AG04449 (cell line): Measurements from ENCODE around the gene DIP2C.

ENCODE experiments used
- CTCF ChIA-PET: fragments of 350-600 bp; formaldehyde crosslinking; extraction: SDS; loops from one replicate; lab custom pipeline; 2021; ENCODE audit warnings: antibody characterized with exemption; lab: Yijun Ruan, JAX
- POLR2A ChIA-PET: fragments of 400-600, 350-600 bp; formaldehyde crosslinking; extraction: SDS; loops from one replicate; lab custom pipeline; 2020; ENCODE audit warnings: antibody characterized with exemption, inconsistent platforms; lab: Yijun Ruan, JAX
- DNase-seq: peaks from one replicate; pipeline ENCODE4 v3.0.0-alpha.2; 2010; ENCODE audit warnings: low read depth, low spot score
- H3K4me3 ChIP-seq: 2 replicates; pipeline ENCODE4 v1.5.1; 2011; ENCODE audit warnings: low read depth, mild to moderate bottlenecking, control low read depth, low read length
- TF ChIP-seq, protein P1 (sequence below): IDR thresholded peaks from one replicate; pipeline ENCODE4 v1.5.1; 2011; ENCODE audit warnings: mild to moderate bottlenecking, moderate library complexity, low read length, control low read depth, inconsistent platforms; ENCODE audit not compliant: insufficient read depth; ENCODE audit errors: missing control alignments

DIP2C gene

GRCh38 chr10:668786-669485 is 20.5 kb downstream of the DIP2C start:
- DNase-seq, result no peak
- ChIA-PET CTCF (no interaction called here), POLR2A (no interaction called here)
- TF ChIP-seq, protein P1, sequence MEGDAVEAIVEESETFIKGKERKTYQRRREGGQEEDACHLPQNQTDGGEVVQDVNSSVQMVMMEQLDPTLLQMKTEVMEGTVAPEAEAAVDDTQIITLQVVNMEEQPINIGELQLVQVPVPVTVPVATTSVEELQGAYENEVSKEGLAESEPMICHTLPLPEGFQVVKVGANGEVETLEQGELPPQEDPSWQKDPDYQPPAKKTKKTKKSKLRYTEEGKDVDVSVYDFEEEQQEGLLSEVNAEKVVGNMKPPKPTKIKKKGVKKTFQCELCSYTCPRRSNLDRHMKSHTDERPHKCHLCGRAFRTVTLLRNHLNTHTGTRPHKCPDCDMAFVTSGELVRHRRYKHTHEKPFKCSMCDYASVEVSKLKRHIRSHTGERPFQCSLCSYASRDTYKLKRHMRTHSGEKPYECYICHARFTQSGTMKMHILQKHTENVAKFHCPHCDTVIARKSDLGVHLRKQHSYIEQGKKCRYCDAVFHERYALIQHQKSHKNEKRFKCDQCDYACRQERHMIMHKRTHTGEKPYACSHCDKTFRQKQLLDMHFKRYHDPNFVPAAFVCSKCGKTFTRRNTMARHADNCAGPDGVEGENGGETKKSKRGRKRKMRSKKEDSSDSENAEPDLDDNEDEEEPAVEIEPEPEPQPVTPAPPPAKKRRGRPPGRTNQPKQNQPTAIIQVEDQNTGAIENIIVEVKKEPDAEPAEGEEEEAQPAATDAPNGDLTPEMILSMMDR, result no peak
- H3K4me3 ChIP-seq, result no peak overlapping the region

DNA sequence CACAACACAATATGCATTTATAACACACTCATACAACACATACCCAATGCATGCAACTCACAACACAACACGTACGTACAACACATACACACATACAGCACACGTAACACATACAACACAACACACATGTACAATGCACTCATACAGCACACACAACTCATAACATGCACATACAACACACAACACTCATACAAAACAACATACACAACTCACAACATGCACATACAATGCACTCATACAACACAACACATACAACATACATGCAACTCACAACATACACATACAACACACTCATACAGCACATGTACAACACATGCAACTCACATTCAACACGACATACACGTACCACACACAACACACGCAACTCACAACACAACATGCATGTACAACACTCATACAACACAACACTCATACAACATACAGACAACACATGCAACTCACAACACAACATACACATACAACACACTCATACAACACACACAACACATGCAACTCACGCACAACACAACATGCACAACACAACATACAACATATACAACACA is 21.8 kb downstream of the DIP2C start:
- CTCF ChIA-PET, result no interaction called here
- POLR2A ChIA-PET, result no interaction called here
- no peak overlapping the region for H3K4me3 ChIP-seq
- no peak for DNase-seq
- TF ChIP-seq, protein P1, result no peak

GRCh38 chr10:667096-667495 is 22.4 kb downstream of the DIP2C start:
- TF ChIP-seq, protein P1, result no peak
- DNase-seq, result no peak
- H3K4me3 ChIP-seq, result no peak overlapping the region
- POLR2A ChIA-PET, result no interaction called here
- CTCF ChIA-PET, result no interaction called here

DNA sequence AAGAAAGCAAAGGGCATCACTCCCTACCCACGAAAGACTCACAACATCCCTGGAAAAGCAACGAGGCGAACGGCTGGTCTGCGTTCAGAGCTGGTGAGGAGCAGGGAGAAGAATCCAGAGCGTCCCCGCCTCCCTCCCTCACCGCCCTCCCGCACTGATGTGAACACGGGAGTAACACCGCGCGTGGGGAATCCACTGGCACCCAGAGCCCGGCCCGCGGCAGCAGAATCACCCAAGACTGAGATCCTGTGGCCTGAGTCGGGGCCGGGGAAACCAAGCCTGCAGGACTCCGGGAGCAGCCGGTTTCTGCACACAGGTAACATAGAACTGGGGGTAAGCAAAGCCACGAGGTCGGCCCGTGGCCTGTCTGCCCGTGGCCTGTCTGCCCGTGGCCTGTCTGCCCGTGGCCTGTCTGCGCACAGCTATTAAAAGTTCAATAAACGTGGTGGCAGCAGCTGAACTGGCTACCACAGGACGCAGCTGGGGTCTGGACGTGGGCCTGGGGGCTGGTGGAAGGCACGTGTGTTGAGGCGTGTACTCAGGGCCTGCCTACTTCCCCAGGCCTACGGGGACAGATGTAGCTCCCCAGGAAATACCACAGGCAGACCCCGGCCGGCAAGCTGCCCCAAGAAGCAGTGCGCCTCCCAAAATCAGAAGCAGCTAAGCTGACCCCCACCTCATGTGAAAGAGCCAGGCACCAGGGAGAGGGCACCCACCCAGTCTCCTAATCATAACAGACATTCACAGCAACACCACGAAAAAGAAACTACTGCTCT is 23.0 kb downstream of the DIP2C start:
- ChIA-PET CTCF (no interaction called here), POLR2A (no interaction called here)
- H3K4me3 ChIP-seq, result no peak overlapping the region
- TF ChIP-seq, protein P1, result no peak
- no peak for DNase-seq

GRCh38 chr10:665579-666091 is 23.8 kb downstream of the DIP2C start:
- ChIA-PET CTCF (no interaction called here), POLR2A (no interaction called here)
- TF ChIP-seq, protein P1, result no peak
- H3K4me3 ChIP-seq, result no peak overlapping the region
- no peak for DNase-seq

DNA sequence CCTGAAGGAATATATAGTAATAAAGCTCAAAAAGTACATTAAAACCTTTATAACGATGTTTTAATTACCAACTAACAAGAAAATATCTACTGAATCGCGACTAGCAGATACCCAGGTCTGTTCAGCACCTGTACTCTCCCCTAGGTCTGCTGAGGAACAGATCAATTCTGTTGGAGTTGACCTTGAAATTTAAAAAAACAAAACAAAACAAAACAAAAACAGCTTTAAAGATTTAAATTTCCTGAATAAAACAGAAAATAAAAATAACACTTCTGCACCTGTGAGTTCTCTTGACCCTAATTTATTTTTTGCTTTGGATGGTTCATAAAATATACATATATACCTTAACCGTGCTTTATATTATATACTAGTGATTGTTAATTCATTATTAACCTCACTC is 24.6 kb downstream of the DIP2C start:
- no peak for DNase-seq
- TF ChIP-seq, protein P1, result no peak
- H3K4me3 ChIP-seq, result no peak overlapping the region
- ChIA-PET POLR2A (no interaction called here), CTCF (no interaction called here)
